Vagina (tissue), 2 donors: Measurements from ENCODE around the gene FRY. TPM values are rescaled to one million over a fixed set of nuclear protein-coding genes. Genes with fewer than 3 reads are reported as not detected.
A peak's percentile ranks its signal among the peaks of the same experiment; 100 is the strongest.

Experiments
- DNase-seq, 2 donors: peaks; one replicate each; pipeline ENCODE4 v3.0.0-alpha.2; 2017; ENCODE audit errors: extremely low spot score in 2 of 2
- H3K27ac ChIP-seq: fragments of 200-600 bp; sonication (generic); one replicate; pipeline ENCODE4 v1.5.1; 2019
- H3K27me3 ChIP-seq: fragments of 200-600 bp; sonication (generic); one replicate; pipeline ENCODE4 v1.5.1; 2019
- H3K36me3 ChIP-seq, 2 donors: fragments of 200-600 bp; sonication (generic); one replicate each; pipeline ENCODE4 v1.5.1; 2017 to 2019
- H3K4me1 ChIP-seq: fragments of 200-600 bp; sonication (generic); one replicate; pipeline ENCODE4 v1.5.1; 2019
- H3K4me3 ChIP-seq, 2 donors: fragments of 200-600 bp; sonication (generic); 1 replicate in 1 of 2; 2 replicates in 1 of 2; pipeline ENCODE4 v1.5.1; 2016 to 2019
- H3K9me3 ChIP-seq: fragments of 200-600 bp; sonication (generic); one replicate; pipeline ENCODE4 v1.5.1; 2019
- POLR2A ChIP-seq, 2 donors: fragments of 450-650 bp; IDR thresholded peaks; one replicate each; pipeline ENCODE4 v1.6.1; 2017; ENCODE audit warnings: antibody characterized with exemption in 2 of 2, mild to moderate bottlenecking in 2 of 2, moderate library complexity in 2 of 2
- POLR2AphosphoS5 ChIP-seq, 2 donors: sonication (generic); formaldehyde crosslinking; IDR thresholded peaks; one replicate each; pipeline ENCODE4 v1.9.0; 2017; ENCODE audit warnings: antibody characterized with exemption in 2 of 2, mild to moderate bottlenecking in 2 of 2, low read depth in 1 of 2; ENCODE audit not compliant: insufficient read depth in 1 of 2
- intact Hi-C: fragments of 100-400 bp; cut with DNase I; formaldehyde crosslinking; loops from one replicate; pipeline ENCODE4 v1.15.1; 2023
- total RNA-seq: library from RNA; depleted of rRNA; stranded (reverse); fragments of >200 nt; gene quantifications from one replicate; pipeline ENCODE4 v1.2.3, GENCODE V29; 2016
- TF ChIP-seq, protein P1 (sequence below), 3 experiments: fragments of 450-650 bp in 2 of 3; fragments of 200-600 bp in 1 of 3; sonication (generic) in 1 of 3; IDR thresholded peaks; one replicate each; pipeline ENCODE4 v1.5.1; 2017 to 2019; ENCODE audit warnings: antibody characterized with exemption in 3 of 3, mild to moderate bottlenecking in 2 of 3, moderate library complexity in 2 of 3

The FRY gene
- total RNA-seq, 1 donor from 2014 or later: 11.0 TPM

- H3K27ac ChIP-seq: no peak overlapping the region
- intact Hi-C loops: no loop called here
- DNase-seq: no peak
- H3K4me1 ChIP-seq: no peaks in the 10 kb centered on the region
- TF ChIP-seq POLR2A (IDR thresholded peaks at IDR 0.05) (no peak), POLR2AphosphoS5 (IDR thresholded peaks at IDR 0.05; ENCODE audit: insufficient read depth in 1 of 2, low read depth in 1 of 2) (peak in 1 of 2 donors; percentile 10)
- TF ChIP-seq, protein P1, sequence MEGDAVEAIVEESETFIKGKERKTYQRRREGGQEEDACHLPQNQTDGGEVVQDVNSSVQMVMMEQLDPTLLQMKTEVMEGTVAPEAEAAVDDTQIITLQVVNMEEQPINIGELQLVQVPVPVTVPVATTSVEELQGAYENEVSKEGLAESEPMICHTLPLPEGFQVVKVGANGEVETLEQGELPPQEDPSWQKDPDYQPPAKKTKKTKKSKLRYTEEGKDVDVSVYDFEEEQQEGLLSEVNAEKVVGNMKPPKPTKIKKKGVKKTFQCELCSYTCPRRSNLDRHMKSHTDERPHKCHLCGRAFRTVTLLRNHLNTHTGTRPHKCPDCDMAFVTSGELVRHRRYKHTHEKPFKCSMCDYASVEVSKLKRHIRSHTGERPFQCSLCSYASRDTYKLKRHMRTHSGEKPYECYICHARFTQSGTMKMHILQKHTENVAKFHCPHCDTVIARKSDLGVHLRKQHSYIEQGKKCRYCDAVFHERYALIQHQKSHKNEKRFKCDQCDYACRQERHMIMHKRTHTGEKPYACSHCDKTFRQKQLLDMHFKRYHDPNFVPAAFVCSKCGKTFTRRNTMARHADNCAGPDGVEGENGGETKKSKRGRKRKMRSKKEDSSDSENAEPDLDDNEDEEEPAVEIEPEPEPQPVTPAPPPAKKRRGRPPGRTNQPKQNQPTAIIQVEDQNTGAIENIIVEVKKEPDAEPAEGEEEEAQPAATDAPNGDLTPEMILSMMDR (IDR thresholded peaks at IDR 0.05): peak in 1 of 3 experiments; percentile 24
- no peak overlapping the region for H3K4me3 ChIP-seq
- no peaks in the 10 kb centered on the region for H3K9me3 ChIP-seq
- H3K27me3 ChIP-seq: no peaks in the 10 kb centered on the region
- no peaks in the 10 kb centered on the region for H3K36me3 ChIP-seq
Observed at GRCh38 chr13:32001154-32001768, 30.3 kb upstream of the FRY start.

GRCh38 chr13:32001769-32002168, 29.8 kb upstream of the FRY start:
- no peak overlapping the region for H3K4me3 ChIP-seq

DNA sequence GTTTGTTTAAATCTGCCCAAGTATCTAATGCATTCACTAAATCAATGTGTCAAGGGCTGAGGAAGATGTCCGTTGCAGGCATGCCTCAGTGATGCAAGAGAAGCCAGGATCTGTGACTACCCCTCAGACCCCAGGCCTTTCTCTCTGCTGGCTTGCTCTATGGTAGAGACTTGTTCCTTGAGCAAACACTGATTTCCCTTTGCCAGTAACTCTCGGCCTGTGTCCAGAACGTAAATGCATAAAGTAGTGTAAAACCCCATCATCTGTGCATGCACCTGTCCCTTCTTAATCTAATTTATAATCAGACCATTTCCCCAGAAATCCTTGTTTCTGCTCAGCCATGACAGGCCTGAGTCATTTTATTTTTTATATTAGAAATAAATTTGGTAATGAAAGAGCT, 28.7 kb upstream of the FRY start:
- TF ChIP-seq POLR2A (IDR thresholded peaks at IDR 0.05) (no peak), POLR2AphosphoS5 (IDR thresholded peaks at IDR 0.05; ENCODE audit: insufficient read depth in 1 of 2, low read depth in 1 of 2) (no peak)
- TF ChIP-seq, protein P1 (IDR thresholded peaks at IDR 0.05): no peak

More at GRCh38 chr13:32001769-32002168, 29.8 kb upstream of the FRY start:
- no peaks in the 10 kb centered on the region for H3K9me3 ChIP-seq
- H3K27ac ChIP-seq: no peak overlapping the region
- no peak for DNase-seq
- H3K4me1 ChIP-seq: no peaks in the 10 kb centered on the region
- intact Hi-C loops: no loop called here
- no peak for TF ChIP-seq POLR2AphosphoS5 (IDR thresholded peaks at IDR 0.05; ENCODE audit: insufficient read depth in 1 of 2, low read depth in 1 of 2)
- no peak for TF ChIP-seq POLR2A (IDR thresholded peaks at IDR 0.05)
- TF ChIP-seq, protein P1 (IDR thresholded peaks at IDR 0.05): no peak
- no peaks in the 10 kb centered on the region for H3K36me3 ChIP-seq
- no peaks in the 10 kb centered on the region for H3K27me3 ChIP-seq

DNA sequence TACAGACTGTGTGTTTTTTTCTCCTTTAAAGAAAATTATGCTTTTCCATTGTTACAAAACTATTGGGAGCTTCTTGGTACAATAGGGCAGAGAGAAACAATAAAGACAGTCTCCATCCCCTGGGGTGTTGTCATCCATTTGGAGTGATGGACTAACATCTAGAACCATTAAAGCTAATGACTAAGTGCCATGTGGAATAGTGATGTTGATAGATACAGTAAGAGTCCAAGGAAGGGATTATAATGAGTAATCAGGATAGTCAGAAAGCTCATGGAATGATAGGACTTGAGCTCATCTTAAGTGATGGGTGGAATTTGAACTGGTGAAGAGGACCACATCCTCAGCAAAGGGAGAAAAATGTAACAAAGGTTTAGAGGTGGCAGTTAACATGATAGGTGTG, 24.1 kb upstream of the FRY start:
- no peak for DNase-seq
- Histone ChIP-seq H3K4me3 (no peak overlapping the region), H3K36me3 (no peaks in the 10 kb centered on the region), H3K4me1 (no peaks in the 10 kb centered on the region), H3K27ac (no peak overlapping the region), H3K27me3 (no peaks in the 10 kb centered on the region), H3K9me3 (no peaks in the 10 kb centered on the region)
- no peak for TF ChIP-seq POLR2AphosphoS5 (IDR thresholded peaks at IDR 0.05; ENCODE audit: insufficient read depth in 1 of 2, low read depth in 1 of 2)
- TF ChIP-seq, protein P1 (IDR thresholded peaks at IDR 0.05): no peak
- no peak for TF ChIP-seq POLR2A (IDR thresholded peaks at IDR 0.05)
- intact Hi-C loops: no loop called here

More for the DNA sequence above, 28.7 kb upstream of the FRY start:
- Histone ChIP-seq H3K4me3 (no peak overlapping the region), H3K4me1 (no peaks in the 10 kb centered on the region), H3K27ac (no peak overlapping the region), H3K36me3 (no peaks in the 10 kb centered on the region), H3K9me3 (no peaks in the 10 kb centered on the region), H3K27me3 (no peaks in the 10 kb centered on the region)
- intact Hi-C loops: no loop called here
- DNase-seq: no peak

DNA sequence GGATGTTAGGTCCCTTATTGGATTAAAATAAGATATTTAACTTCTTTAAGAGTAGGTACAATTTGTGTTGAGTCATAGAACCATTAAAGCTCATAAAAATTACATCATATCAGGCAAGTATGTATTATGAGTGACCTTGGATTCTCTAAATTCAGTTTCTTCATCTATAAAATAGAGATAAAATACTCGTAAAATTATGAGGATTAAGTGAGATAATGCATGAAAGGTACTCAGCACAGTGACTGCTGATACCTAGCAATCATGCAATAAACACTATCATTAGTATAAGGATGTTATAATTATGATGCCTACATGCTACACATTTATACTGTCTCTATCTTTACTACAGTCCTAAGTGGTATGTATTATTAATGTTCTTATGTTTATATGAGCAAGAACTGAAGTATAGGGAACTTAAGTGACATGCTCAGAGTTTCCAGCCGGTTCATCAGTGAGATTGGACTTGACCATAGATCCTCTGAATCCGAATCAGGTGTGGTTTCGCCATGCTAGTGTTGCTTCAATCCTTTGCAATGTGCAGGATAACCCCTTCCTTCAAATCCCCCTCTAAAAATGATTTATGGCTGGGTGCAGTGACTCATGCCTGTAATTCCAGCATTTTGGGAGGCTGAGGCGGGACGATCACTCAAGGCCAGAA, 22.9 kb upstream of the FRY start:
- DNase-seq: no peak
- Histone ChIP-seq H3K27ac (no peak overlapping the region), H3K4me3 (no peak overlapping the region), H3K27me3 (no peaks in the 10 kb centered on the region), H3K36me3 (no peaks in the 10 kb centered on the region), H3K4me1 (no peaks in the 10 kb centered on the region), H3K9me3 (no peaks in the 10 kb centered on the region)
- TF ChIP-seq, protein P1 (IDR thresholded peaks at IDR 0.05): no peak
- TF ChIP-seq POLR2A (IDR thresholded peaks at IDR 0.05) (no peak), POLR2AphosphoS5 (IDR thresholded peaks at IDR 0.05; ENCODE audit: insufficient read depth in 1 of 2, low read depth in 1 of 2) (no peak)
- intact Hi-C loops: no loop called here
